GM21360 (cell line): ENCODE measurements around the gene TNRC6B.
"Not testable (repeated sequence)": the region's sequence is repeated elsewhere in the genome, so short reads cannot be mapped to it uniquely, and the experiment has no call there.

Experiments used
- ATAC-seq: cut with Tn5 transposase; IDR thresholded peaks from one replicate; pipeline ENCODE4 v1.9.1; 2021; ENCODE audit warnings: mild to moderate bottlenecking, moderate library complexity; ENCODE audit not compliant: unreplicated experiment

TNRC6B gene

DNA sequence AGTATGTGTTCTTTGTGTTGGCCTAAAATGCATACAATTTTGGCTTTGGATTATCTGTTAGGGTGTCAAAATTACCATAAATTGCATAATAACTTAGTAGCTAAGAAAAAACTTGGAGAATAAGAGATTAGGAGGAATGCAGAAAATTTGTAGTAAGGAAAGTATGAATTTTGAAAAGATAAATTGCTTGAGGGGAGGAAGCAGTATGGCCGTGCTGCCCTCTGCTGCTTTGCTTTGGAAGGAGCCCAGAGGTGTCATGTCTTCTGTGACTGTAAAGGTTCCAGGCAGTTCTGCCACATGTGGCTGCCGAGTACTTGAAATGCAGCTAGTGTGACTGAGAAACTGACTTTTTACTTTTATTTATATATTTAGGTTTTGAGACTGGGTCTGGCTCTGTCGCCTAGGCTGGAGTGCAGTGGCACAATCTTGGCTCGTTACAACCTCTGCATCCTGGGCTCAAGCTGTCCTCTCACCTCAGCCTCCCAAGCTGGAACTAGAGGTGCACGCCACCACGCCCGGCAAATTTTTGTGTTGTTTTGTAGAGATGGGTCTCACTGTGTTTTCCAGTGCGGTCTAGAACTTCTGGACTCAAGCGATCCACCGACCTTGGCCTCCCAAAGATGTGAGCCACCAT lies 170.4 kb downstream of the TNRC6B start:
- no peak for ATAC-seq

DNA sequence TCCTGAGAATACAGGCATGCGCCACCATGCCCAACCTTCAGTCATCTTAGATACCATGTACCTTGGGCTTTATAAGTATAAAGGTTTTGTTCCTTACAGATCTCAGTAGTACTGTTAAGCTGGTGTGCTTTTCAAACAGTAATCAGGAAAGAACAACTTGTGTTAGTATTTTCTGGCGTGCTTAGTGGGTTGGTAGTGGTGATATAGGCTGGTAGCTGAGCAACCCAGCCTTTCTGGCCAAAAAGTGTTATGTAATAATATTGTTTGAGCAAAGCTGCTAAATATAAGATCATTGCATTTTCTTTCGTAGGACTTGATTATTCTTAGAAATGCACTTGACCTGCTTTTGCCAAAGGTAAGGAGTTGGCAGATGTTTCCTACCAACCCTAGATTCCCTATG lies 175.0 kb downstream of the TNRC6B start:
- ATAC-seq = no peak

DNA sequence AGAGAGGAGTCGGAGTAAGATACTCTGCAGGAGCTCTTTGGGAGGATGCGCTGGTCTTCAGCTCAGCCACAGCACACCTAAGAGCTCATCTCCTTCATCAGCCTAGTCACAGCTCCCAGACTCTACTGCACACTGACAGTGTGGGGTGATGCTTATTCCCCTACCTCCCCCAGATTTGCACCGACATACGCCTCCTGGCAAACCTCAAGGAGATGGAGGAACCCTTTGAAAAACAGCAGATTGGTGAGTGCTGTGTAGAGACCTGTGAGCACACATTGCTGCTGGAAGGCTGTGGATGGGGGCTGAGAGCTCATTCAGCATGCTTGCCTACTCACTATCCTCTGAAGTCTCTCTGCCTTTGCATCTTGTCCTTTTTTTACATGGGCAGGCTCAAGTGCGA lies 183.4 kb downstream of the TNRC6B start:
- no peak for ATAC-seq

DNA sequence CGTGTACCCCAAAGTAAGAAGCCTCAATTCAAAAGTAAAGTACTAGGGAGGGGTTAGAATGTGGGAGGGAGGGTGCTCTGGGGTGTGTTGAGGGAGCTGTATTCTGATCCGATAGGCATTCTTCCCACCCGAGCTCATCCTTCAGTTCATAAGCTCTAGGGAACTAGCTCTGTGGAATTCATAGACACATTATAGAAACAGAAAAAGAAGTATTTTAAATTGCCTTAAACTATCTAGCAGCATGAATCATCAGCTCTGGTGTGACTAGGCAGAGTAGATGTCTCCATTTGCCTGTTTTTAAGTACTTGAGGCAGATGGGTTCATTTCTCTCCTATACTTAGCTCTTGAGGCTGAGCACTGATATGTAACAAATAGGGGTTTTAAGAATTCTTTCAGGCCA lies 185.3 kb downstream of the TNRC6B start:
- ATAC-seq = no peak

DNA sequence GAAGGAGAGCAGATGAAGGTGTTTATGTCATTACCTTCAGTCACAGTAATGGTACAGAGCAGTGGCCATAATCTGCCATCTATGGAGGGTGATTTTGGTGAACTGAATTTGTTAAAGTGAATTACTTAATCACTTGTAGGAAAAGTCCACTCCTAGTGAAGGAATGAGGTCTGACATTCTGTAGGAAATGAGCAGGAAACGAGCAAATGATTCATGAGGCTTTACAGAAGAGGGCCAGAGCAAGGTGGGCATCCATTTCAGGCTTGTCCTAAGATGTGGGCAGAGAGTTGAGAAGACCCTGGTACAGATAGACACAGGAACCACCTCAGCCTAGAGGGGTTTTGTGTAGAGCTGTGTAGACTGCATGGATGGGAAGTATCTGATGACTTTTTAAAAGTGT lies 186.7 kb downstream of the TNRC6B start:
- no peak for ATAC-seq

DNA sequence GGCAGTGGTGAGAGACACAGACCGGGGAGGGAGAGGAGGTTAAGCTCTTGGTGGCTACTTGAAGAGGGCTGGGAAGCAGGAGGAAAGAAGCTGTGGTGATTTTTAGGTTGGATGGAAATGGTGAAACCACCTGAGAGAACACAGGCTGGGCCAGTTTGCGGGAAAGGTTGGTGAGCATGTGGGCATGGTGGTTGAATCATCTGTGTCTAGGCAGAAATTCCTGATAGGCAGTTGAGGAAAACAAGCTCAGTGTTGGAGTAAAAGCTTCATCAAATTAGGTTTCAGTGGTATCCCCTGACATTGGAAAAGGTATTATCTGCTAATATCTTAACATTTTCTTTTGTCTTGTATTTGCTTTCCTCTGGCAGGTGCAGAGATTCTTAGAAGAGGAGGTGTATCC lies 188.3 kb downstream of the TNRC6B start:
- ATAC-seq = no peak

DNA sequence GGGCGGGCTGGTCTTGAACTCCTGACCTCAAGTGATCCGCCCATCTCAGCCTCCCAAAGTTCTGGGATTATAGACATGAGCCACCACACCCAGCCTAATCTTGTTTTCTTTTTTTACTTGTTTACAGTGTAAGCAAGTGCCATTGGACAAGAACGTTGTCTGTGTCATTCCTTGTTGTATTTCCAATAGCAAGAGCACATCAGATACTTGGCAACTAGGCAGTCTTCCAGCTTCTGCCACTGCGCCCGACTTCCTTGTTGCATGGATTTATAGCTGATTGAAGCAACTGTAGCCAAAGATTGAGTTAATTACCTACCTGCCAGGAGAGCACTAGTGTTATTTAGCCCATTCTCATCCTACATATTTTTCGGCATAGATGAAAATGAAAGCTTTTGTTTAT lies 189.6 kb downstream of the TNRC6B start:
- ATAC-seq = no peak

DNA sequence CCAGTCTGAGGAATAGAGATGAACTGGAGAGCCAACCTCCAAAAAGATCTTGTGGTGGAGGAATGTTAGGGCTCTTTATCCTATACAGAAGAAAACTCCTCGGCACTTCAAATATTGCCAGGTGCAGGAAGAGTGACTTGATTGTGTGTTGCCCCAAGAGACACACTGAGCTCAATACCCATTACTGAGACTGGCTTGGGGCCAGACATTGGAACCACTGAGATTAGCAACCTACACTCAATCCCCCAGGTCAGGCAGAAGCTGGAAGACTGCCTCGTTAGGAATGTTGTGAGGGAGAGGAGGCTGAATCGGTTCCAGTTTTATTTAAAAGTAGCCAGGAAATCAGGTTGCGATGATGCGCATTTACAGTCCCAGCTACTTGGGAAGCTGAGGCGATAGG lies 190.3 kb downstream of the TNRC6B start:
- ATAC-seq = no peak

DNA sequence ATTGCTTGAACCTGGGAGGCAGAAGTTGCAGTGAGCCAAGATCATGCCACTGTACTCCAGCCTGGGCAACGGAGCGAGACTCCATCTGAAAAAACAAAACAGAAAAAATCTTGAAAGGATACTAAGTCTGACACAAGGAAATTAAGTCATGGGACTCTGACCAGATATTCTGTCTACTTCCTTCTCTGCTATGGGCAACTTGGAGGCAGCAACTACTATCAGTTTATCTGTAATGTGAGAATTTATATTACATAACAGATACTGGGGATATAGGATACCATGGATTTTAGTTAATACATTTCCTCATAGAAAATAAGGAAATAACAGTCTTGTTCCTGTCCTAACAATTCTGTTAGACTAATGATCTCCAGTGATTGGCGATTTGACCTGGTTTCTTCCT lies 191.1 kb downstream of the TNRC6B start:
- ATAC-seq = no peak

DNA sequence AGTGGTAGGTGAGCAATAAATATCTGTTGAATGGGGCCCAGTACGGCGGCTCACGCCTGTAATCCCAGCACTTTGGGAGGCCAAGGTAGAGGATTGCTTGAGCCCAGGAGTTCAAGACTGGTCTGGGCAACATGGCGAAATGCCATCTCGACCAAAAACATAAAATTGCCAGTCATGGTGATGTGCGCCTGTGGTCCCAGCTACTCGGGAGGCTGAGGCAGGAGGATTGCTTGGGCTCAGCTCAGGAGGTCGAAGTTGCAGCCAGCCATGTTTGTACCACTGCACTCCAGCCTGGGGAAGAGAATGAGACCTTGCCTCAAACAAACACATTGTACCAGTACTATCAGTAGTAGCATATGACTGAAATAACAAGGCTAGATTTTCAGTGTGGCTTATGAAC lies 196.8 kb downstream of the TNRC6B start:
- no peak for ATAC-seq

DNA sequence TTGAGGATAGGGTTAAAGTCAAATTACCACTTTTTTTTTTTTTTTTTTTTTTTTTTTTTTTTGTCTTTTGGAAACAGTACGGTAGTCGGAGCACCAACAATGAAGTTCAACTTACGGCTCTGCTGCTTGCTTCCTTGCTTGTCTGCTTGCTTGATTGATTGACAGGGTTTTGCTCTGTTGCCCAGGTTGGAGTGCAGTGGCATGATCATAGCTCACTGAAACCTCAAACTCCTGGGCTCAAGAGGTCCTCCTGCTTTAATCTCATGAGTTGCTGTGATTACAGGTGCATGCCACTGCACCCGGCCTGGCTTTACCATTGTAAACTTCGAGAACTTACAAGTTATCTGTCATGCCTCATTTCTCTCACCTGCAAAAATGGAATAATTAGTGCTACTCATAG lies 198.4 kb downstream of the TNRC6B start:
- no peak for ATAC-seq

DNA sequence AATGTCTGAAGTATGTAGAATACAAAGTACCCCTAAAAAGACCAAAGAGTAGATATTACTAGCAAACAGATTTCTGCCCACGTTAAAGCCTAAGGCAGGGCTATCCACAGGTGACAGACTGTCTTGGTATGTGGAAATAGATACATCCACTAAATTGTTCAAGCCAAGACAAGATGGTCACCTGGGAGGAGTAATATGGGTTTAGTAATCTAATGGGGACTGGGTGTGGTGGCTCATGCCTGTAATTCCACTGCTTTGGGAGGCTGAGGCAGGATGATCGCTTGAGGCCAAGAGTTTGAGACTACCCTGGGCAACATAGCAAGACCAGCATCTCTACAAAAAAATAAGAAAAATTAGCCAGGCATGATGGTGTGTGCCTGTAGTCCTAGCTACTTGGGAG lies 200.2 kb downstream of the TNRC6B start:
- ATAC-seq = no peak

DNA sequence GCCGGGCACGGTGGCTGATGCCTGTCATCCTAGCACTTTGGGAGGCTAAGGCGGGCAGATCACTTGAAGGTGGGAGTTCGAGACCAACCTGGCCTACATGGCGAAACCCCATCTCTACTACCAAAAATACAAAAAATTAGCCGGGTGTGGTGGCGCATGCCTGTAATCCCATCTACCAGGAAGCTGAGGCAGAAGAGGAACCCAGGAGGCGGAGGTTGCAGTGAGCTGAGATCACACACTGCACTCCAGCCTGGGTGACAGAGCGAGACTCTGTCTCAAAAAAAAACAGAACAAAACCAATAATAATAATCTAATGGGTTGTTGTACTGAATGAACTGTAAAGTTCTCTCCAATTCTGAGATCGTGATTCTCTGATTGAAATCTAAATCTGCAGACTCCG lies 200.7 kb downstream of the TNRC6B start:
- ATAC-seq = not testable (repeated sequence)

DNA sequence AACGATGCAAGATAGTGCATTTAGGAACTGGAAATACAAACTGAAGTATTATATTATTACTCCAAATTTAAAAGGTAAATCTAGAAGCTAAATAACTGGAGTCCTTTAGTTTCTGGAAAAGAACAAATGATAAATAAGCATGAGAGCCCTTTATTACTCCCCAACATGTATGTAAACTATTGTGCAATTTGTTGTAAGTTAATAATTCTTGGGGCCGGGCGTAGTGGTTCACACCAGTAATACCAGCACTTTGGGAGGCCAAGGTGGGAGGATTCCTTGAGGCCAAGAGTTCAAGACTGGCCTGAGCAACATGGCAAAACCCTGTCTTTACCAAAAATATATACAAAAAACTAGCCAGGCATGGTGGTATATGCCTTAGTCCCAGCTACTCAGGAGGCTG lies 203.7 kb downstream of the TNRC6B start:
- no peak for ATAC-seq

DNA sequence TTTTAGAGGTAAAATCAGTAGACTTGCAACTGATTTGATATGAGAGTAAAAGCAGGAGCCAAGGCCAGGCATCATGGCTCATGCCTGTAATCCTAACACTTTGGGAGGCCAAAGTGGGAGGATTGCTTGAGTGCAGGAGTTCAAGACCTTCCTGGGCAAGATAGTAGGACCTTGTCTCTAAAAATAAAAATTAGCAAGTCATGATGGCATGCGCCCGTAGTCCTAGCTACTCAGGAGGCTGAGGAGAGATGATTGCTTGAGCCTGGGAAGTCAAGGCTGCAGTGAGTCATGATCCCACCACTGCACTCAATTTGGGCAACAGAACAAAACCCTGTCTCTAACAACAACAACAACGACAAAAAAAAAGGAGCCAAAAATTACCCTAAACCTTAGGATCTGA lies 206.2 kb downstream of the TNRC6B start:
- no peak for ATAC-seq

DNA sequence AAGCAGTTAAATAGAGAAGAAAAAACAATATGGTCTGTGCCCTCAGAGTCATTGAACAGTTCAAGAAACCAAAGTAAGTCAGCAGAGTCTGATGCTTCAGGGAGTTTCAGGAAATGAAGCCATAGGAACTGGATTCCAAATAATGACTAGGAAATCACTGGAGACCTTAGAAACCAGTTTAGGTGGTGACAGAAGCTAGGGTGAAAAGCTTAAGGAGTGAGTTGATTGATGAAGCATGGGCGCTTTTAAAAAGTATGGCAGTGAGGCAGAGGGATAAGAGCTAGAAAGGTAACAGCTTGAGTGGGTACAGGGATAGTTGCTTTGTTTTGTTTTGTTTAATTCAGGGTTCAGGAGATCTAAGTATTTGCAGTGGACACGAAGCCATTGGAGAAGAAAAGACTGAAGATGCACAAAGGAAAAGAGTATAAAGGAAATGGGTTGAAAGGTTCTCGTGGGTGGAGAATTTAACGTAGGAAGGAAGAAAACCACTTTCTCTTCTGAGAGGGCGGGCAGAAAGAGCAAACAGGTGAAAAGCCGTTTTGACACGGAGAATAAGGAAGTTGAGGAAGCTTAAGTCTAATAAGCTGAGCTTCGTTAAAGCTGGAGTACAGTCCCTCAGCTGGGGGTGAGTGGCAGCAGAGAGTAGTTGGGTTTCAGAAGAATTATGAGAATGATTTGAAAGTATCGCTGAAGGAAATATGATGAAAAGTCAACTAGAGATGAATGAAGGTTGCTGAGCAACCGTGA lies 207.5 kb downstream of the TNRC6B start:
- no peak for ATAC-seq
